A549 (cell line): Measurements from ENCODE around the gene STK11IP. TPM values are rescaled to one million over a fixed set of nuclear protein-coding genes. Genes with fewer than 3 reads are reported as not detected.

Experiments
- ATAC-seq, 2 experiments: fragments of 200-7000 bp in 1 of 2; fragments of >200 bp in 1 of 2; cut with Nextera tagmentation in 1 of 2; cut with Tn5 transposase in 1 of 2; 3 replicates each; pipeline versions ENCODE4 v1.8.0 to v1.9.1; 2018 to 2020; ENCODE audit warnings: mild to moderate bottlenecking in 1 of 2, moderate library complexity in 1 of 2
- CTCF ChIA-PET: fragments of 300-600 bp; sonication (Branson Sonifier 250); formaldehyde crosslinking; extraction: SDS; loops from one replicate; lab custom pipeline; 2021; ENCODE audit warnings: antibody characterized with exemption, inconsistent platforms; lab: Yijun Ruan, JAX
- POLR2A ChIA-PET: fragments of 350-600 bp; formaldehyde crosslinking; extraction: SDS; loops from one replicate; lab custom pipeline; 2021; ENCODE audit warnings: antibody characterized with exemption, inconsistent platforms; lab: Yijun Ruan, JAX
- DNase-seq, 2 experiments: peaks; one replicate each; pipeline versions ENCODE4 v3.0.0 to v3.0.0-alpha.2; 2011 to 2016; ENCODE audit warnings: low read depth in 1 of 2, low spot score in 1 of 2
- FAIRE-seq: peaks from 2 replicates; lab custom pipeline; 2011; peaks lifted over from hg19 to GRCh38; lab: Jason Lieb, UNC
- H3K27ac ChIP-seq, 2 experiments: fragments of >200 bp; sonication (Bioruptor Twin); formaldehyde crosslinking; 3 replicates each; pipeline ENCODE4 v1.5.1; 2016 to 2017
- H3K4me1 ChIP-seq: fragments of >200 bp; sonication (Bioruptor Twin); formaldehyde crosslinking; 3 replicates; pipeline ENCODE4 v1.6.1; 2016
- H3K4me2 ChIP-seq: fragments of >200 bp; sonication (Bioruptor Twin); formaldehyde crosslinking; 3 replicates; pipeline ENCODE4 v1.6.1; 2016
- H3K4me3 ChIP-seq: fragments of >200 bp; sonication (Bioruptor Twin); formaldehyde crosslinking; 3 replicates; pipeline ENCODE4 v1.5.1; 2016
- H3K9me3 ChIP-seq: fragments of >200 bp; sonication (Bioruptor Twin); formaldehyde crosslinking; 3 replicates; pipeline ENCODE4 v1.6.1; 2016
- BHLHE40 ChIP-seq: IDR thresholded peaks from 2 replicates; pipeline ENCODE4 v1.6.1; 2012; ENCODE audit warnings: low read depth, low read length, inconsistent platforms
- CEBPB ChIP-seq, 2 experiments: fragments of >200 bp in 1 of 2; sonication (Bioruptor Twin) in 1 of 2; formaldehyde crosslinking in 1 of 2; IDR thresholded peaks; 2 replicates each; pipeline ENCODE4 v1.6.1; 2012 to 2016
- CHD4 ChIP-seq: fragments of 200-600 bp; sonication (generic); IDR thresholded peaks from 2 replicates; pipeline ENCODE4 v1.6.1; 2016; ENCODE audit warnings: antibody characterized with exemption, mild to moderate bottlenecking, borderline replicate concordance
- EHF ChIP-seq: fragments of 250-450 bp; sonication (Bioruptor Pico); IDR thresholded peaks from 2 replicates; pipeline ENCODE4 v1.5.0; 2020; ENCODE audit warnings: mild to moderate bottlenecking
- GATA3 ChIP-seq: IDR thresholded peaks from 2 replicates; pipeline ENCODE4 v1.6.1; 2012; ENCODE audit warnings: borderline replicate concordance
- HOXA7 ChIP-seq: fragments of 250-450 bp; sonication (Bioruptor Pico); IDR thresholded peaks from 2 replicates; pipeline ENCODE4 v1.5.0; 2020; ENCODE audit warnings: mild to moderate bottlenecking, moderate library complexity
- MAFK ChIP-seq: fragments of 450-650 bp; IDR thresholded peaks from 2 replicates; pipeline ENCODE4 v1.6.1; 2014; ENCODE audit not compliant: partially characterized antibody
- POLR2AphosphoS2 ChIP-seq: conservative IDR thresholded peaks from 2 replicates; pipeline ENCODE4 v1.6.1; 2012; ENCODE audit warnings: low read length, improper control_type of control experiment, inconsistent platforms
- RCOR1 ChIP-seq: fragments of 150-350 bp; IDR thresholded peaks from 2 replicates; pipeline ENCODE4 v1.6.1; 2014; ENCODE audit warnings: antibody characterized with exemption, low read length, low read depth
- TP53 ChIP-seq: fragments of 250-450 bp; sonication (Bioruptor Pico); IDR thresholded peaks from 2 replicates; pipeline ENCODE4 v1.5.0; 2021; ENCODE audit warnings: mild to moderate bottlenecking, moderate library complexity
- ZNF302 ChIP-seq: fragments of 250-450 bp; sonication (Bioruptor Pico); IDR thresholded peaks from 2 replicates; pipeline ENCODE4 v1.9.0; 2021; ENCODE audit warnings: inconsistent platforms, mild to moderate bottlenecking, moderate library complexity
- WGBS: methylation state at CpG from one replicate; pipeline ENCODE4 v1.1.6; 2017; ENCODE audit errors: missing lambda C conversion rate; 5-methylcytosine and 5-hydroxymethylcytosine counted together
- polyA plus RNA-seq, 4 experiments: library from polyadenylated mRNA; depleted of rRNA in 3 of 4; stranded (reverse); fragments of >200 nt; fragmentation: RNase III in 1 of 4; extraction: RNeasy Plus Mini Kit Qiagen cat#74134 plus additional on column Dnase treatment in 1 of 4; gene quantifications; 2 replicates in 3 of 4; 3 replicates in 1 of 4; pipeline ENCODE4 v1.2.3, GENCODE V29; 2011 to 2017
- TF ChIP-seq, protein P1 (sequence below): IDR thresholded peaks from 2 replicates; pipeline ENCODE4 v1.6.1; 2012; ENCODE audit warnings: low read depth, borderline replicate concordance
- TF ChIP-seq, protein P2 (sequence below): fragments of 200-600 bp; sonication (generic); IDR thresholded peaks from 2 replicates; pipeline ENCODE4 v1.6.1; 2016; ENCODE audit warnings: antibody characterized with exemption, mild to moderate bottlenecking, moderate library complexity

Gene STK11IP
- polyA plus RNA-seq, 2 of the 4 experiments (the other 2 are of a cell fraction), result 13.3 to 18.8 TPM

- ChIA-PET POLR2A (interaction anchor here (2.8 kb wide), 1 partner anchor 8 kb away, joined by 9 read pairs; no protein-coding TSS in a partner anchor), CTCF (interaction anchor here (1.1 to 6.0 kb wide), 9 partner anchors 9 to 80 kb away, joined by 3 to 77 read pairs (median 9); partner anchors contain the start of genes CHPF, OBSL1 and TMEM198)
- no peak for ATAC-seq
- WGBS, result 76% methylated on average over 21 of the region's 35 CpGs
- Histone ChIP-seq H3K27ac (no peak overlapping the region), H3K4me2 (no peak overlapping the region)
- no peak for FAIRE-seq
- TF ChIP-seq CHD4 (no peak), POLR2AphosphoS2 (no peak), GATA3 (no peak), ZNF302 (CRISPR knock-in tag) (no peak), BHLHE40 (no peak), MAFK (no peak), TP53 (CRISPR knock-in tag) (no peak)
- TF ChIP-seq, protein P1, sequence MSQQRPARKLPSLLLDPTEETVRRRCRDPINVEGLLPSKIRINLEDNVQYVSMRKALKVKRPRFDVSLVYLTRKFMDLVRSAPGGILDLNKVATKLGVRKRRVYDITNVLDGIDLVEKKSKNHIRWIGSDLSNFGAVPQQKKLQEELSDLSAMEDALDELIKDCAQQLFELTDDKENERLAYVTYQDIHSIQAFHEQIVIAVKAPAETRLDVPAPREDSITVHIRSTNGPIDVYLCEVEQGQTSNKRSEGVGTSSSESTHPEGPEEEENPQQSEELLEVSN, result no peak
- TF ChIP-seq, all 56 proteins: peak for 0
- no peak overlapping the region for H3K4me3 ChIP-seq
- DNase-seq, result no peak
- no peaks in the 10 kb centered on the region for H3K9me3 ChIP-seq
- H3K4me1 ChIP-seq, result no peaks in the 10 kb centered on the region
These were observed 35.3 kb upstream of the STK11IP start for GRCh38 chr2:219562049-219563020.

DNA sequence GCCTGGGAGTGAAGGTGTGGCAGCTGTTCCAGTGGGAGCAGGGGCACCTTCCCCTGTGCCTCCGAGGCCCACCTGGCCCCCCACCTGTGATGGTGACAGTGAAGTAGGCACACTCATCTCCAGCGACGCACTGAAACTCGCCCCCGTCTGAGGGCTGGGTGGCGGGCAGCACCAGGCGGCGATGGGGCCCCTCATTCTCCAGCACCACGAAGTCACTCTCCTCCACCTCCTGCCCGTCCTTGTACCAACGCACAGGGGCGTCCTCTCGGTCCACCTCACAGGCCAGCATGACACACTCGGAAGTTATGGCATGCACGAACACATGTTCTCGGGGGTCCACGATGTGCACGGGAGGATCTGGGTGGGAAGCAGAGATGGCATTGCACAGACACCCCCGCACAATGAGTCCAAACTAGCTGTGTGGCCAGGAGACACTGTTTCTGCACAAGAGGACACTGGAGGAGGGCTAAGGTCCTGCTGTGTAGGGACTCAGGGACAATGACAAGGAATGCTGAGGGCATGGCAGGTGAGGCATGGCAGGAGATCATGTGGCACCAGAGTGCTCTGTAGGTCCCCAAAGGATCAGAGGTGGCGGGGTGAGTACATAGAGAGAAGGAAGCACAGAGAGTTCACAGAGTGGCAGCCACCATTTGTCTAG is 34.3 kb upstream of the STK11IP start:
- TF ChIP-seq RCOR1, result no peak
- TF ChIP-seq, protein P2, sequence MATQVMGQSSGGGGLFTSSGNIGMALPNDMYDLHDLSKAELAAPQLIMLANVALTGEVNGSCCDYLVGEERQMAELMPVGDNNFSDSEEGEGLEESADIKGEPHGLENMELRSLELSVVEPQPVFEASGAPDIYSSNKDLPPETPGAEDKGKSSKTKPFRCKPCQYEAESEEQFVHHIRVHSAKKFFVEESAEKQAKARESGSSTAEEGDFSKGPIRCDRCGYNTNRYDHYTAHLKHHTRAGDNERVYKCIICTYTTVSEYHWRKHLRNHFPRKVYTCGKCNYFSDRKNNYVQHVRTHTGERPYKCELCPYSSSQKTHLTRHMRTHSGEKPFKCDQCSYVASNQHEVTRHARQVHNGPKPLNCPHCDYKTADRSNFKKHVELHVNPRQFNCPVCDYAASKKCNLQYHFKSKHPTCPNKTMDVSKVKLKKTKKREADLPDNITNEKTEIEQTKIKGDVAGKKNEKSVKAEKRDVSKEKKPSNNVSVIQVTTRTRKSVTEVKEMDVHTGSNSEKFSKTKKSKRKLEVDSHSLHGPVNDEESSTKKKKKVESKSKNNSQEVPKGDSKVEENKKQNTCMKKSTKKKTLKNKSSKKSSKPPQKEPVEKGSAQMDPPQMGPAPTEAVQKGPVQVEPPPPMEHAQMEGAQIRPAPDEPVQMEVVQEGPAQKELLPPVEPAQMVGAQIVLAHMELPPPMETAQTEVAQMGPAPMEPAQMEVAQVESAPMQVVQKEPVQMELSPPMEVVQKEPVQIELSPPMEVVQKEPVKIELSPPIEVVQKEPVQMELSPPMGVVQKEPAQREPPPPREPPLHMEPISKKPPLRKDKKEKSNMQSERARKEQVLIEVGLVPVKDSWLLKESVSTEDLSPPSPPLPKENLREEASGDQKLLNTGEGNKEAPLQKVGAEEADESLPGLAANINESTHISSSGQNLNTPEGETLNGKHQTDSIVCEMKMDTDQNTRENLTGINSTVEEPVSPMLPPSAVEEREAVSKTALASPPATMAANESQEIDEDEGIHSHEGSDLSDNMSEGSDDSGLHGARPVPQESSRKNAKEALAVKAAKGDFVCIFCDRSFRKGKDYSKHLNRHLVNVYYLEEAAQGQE, result no peak
- no peak for TF ChIP-seq CEBPB (IDR thresholded peaks at IDR 0.05)
- no peak for TF ChIP-seq HOXA7 (CRISPR knock-in tag)
- no peak for TF ChIP-seq EHF (CRISPR knock-in tag)
- TF ChIP-seq, all 56 proteins: peak for 0
- Histone ChIP-seq H3K4me3 (no peak overlapping the region), H3K4me2 (no peak overlapping the region), H3K4me1 (no peaks in the 10 kb centered on the region), H3K27ac (no peak overlapping the region), H3K9me3 (no peaks in the 10 kb centered on the region)
- POLR2A ChIA-PET, result no interaction called here
- CTCF ChIA-PET, result interaction anchor here (1.3 to 6.0 kb wide), 5 partner anchors 13 to 78 kb away, joined by 3 to 77 read pairs (median 19); partner anchors contain the start of genes CHPF and TMEM198
- FAIRE-seq, result no peak
- 87% methylated on average over 20 of the region's 20 CpGs for WGBS
- no peak for DNase-seq
- ATAC-seq, result no peak
